Activated effector memory CD4-positive, alpha-beta T cell treated with Interleukin-2 at 50 U/mL for 16 hours (primary cell): ENCODE results near the gene CDH18.

Source experiments
- DNase-seq: peaks from one replicate; pipeline ENCODE4 v3.0.0-alpha.2; 2020

The CDH18 gene

GRCh38 chr5:19733612-19734495, 254.1 kb downstream of the CDH18 start:
- no peak for DNase-seq

- no peak for DNase-seq
Measured at GRCh38 chr5:19728571-19728970, 259.4 kb downstream of the CDH18 start.

- DNase-seq: no peak
Measured at GRCh38 chr5:19719109-19719508, 268.9 kb downstream of the CDH18 start.

- no peak for DNase-seq
Measured at GRCh38 chr5:19713740-19714139, 274.3 kb downstream of the CDH18 start.

GRCh38 chr5:19709403-19709802, 278.6 kb downstream of the CDH18 start:
- no peak for DNase-seq

GRCh38 chr5:19706776-19707175, 281.2 kb downstream of the CDH18 start:
- no peak for DNase-seq

GRCh38 chr5:19701731-19702130, 286.3 kb downstream of the CDH18 start:
- DNase-seq: no peak

GRCh38 chr5:19694949-19695611, 292.9 kb downstream of the CDH18 start:
- no peak for DNase-seq

- no peak for DNase-seq
Measured at GRCh38 chr5:19690978-19691377, 297.0 kb downstream of the CDH18 start.

GRCh38 chr5:19685473-19685872, 302.5 kb downstream of the CDH18 start:
- DNase-seq: no peak

- DNase-seq: no peak
Measured at GRCh38 chr5:19676895-19677294, 311.1 kb downstream of the CDH18 start.

- no peak for DNase-seq
Measured at GRCh38 chr5:19660679-19661078, 327.3 kb downstream of the CDH18 start.

- DNase-seq: no peak
Measured at GRCh38 chr5:19655627-19656026, 332.4 kb downstream of the CDH18 start.

GRCh38 chr5:19638461-19638860, 349.5 kb downstream of the CDH18 start:
- no peak for DNase-seq

GRCh38 chr5:19630876-19631275, 357.1 kb downstream of the CDH18 start:
- DNase-seq: no peak

GRCh38 chr5:19626211-19626610, 361.8 kb downstream of the CDH18 start:
- DNase-seq: no peak

GRCh38 chr5:19625562-19625961, 362.4 kb downstream of the CDH18 start:
- no peak for DNase-seq

GRCh38 chr5:19619571-19619970, 368.4 kb downstream of the CDH18 start:
- DNase-seq: no peak

GRCh38 chr5:19616701-19617215, 371.2 kb downstream of the CDH18 start:
- DNase-seq: no peak

- no peak for DNase-seq
Measured at GRCh38 chr5:19615661-19616060, 372.3 kb downstream of the CDH18 start.

- no peak for DNase-seq
Measured at GRCh38 chr5:19615071-19615470, 372.9 kb downstream of the CDH18 start.

- DNase-seq: no peak
Measured at GRCh38 chr5:19608444-19609002, 379.5 kb downstream of the CDH18 start.

- DNase-seq: no peak
Measured at GRCh38 chr5:19605846-19606407, 382.1 kb downstream of the CDH18 start.
